ENCODE results near the gene ICAM3. TPM values are rescaled to one million over a fixed set of nuclear protein-coding genes. Genes with fewer than 3 reads are reported as not detected.

Gene ICAM3
- total RNA-seq, 4 donors from 2014 or later = 3.8 to 10.2 (median 5.1) TPM

DNA sequence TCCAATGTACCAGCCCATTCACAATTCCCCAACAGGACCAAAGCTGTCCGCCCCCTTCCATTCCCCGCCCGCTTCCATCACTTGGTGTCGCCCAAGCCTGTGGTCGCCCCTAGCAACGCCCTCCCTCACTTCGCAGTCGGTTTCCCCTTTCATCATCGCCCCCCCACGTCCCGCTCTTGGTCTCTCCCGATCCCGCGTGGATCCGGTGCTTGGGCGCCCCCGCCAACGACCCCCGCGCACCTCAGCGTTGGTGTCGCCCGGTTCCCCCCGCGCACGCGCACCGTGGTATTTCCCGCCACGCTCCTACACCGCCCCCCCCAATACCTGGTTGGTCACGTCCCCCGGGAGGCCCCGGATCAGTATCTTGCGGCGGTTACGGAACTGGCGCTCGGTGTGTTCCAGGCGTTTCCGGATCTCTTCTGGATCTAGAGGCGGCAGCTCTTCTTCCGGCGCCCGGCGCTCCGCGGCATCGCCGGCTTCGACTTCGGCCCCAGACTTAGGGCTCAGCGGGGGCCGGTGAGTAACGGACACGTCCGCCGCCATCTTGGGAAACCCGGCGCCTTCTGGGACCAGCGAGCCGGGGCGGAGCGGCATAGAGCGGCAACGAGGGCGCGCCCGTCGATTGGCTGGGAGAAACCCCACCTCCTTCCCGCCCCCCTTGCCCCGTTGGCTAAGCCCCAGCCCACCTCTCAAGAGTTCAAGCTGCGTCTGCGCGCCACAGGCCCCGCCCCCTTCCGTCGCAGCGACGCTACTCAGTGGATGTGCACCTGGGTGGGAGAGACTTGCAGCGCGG is 6.3 kb downstream of the ICAM3 start, which contains the start of gene RAVER1:
TSS of gene RAVER1 (minus strand) at position 565 of the 793 bp plus-strand sequence. CDS start at position 543, 22 bp downstream.
- peak; percentile 97 to 99 for DNase-seq (ENCODE audit: low spot score in 2 of 2)

DNA sequence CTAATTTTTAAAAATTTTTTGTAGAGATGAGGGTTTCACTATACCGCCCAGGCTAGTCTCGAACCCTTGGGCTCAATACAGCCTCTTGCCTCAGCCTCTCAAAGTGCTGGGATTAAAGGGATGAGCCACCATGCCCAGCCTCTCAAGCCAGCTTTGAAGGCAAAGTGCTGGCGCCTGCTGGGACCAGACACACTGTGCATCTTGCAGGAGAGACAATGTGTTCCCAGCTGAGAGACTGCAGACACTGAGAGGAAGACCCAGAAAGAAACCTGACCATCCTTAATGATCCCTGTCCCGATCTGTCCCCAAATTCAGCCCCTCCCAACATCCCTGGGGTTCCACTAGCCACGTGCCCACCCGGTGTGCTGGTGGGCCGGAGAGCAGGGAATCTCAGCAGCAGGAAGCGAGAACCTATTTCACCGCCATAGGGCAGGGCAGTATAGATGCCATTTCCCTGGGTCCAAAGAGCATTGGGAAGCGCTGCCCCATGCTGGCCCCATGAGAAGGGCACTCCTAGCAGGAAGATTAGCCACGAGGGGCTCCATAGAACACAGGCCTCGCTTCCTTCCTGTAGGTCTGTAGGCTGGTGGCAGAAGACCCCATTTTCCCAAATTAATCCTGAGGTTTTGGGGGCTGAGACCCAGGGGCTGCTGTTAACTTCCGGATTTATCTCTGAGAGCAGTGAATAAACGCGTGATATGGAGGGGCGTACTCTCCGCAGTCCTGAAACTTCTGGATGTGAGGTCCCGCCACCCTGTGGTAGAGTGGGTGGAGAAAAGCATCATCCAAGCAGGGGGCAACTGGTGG is 7.1 kb downstream of the ICAM3 start:
- 37 to 38% methylated on average over 16 to 18 of the region's 18 CpGs for WGBS, 2 donors
- TF ChIP-seq, protein P1, sequence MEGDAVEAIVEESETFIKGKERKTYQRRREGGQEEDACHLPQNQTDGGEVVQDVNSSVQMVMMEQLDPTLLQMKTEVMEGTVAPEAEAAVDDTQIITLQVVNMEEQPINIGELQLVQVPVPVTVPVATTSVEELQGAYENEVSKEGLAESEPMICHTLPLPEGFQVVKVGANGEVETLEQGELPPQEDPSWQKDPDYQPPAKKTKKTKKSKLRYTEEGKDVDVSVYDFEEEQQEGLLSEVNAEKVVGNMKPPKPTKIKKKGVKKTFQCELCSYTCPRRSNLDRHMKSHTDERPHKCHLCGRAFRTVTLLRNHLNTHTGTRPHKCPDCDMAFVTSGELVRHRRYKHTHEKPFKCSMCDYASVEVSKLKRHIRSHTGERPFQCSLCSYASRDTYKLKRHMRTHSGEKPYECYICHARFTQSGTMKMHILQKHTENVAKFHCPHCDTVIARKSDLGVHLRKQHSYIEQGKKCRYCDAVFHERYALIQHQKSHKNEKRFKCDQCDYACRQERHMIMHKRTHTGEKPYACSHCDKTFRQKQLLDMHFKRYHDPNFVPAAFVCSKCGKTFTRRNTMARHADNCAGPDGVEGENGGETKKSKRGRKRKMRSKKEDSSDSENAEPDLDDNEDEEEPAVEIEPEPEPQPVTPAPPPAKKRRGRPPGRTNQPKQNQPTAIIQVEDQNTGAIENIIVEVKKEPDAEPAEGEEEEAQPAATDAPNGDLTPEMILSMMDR (IDR thresholded peaks at IDR 0.05) = no peak
- TF ChIP-seq POLR2A (IDR thresholded peaks at IDR 0.05) = no peak
- intact Hi-C loops (cut with DNase I; ENCODE audit: low total_unique reads) = loop anchor here (5.0 kb wide), 1 partner anchor 1885 kb away; no protein-coding TSS in a partner anchor
- no peak for DNase-seq (ENCODE audit: low spot score in 2 of 2)
- H3K4me3 ChIP-seq (ENCODE audit: low read depth, poor library complexity, severe bottlenecking) = peak overlapping the region; percentile 65

More for the DNA sequence above, 6.3 kb downstream of the ICAM3 start, which contains the start of gene RAVER1:
- TF ChIP-seq POLR2A (IDR thresholded peaks at IDR 0.05) = no peak
- TF ChIP-seq, protein P1 (IDR thresholded peaks at IDR 0.05) = no peak
- WGBS, 2 donors = 1% methylated on average over 30 to 74 of the region's 82 CpGs
- intact Hi-C loops (cut with DNase I; ENCODE audit: low total_unique reads) = loop anchor here (5.0 kb wide), 1 partner anchor 1886 kb away; no protein-coding TSS in a partner anchor
- H3K4me3 ChIP-seq (ENCODE audit: low read depth, poor library complexity, severe bottlenecking) = peak within 1 kb of the TSS; percentile 65

DNA sequence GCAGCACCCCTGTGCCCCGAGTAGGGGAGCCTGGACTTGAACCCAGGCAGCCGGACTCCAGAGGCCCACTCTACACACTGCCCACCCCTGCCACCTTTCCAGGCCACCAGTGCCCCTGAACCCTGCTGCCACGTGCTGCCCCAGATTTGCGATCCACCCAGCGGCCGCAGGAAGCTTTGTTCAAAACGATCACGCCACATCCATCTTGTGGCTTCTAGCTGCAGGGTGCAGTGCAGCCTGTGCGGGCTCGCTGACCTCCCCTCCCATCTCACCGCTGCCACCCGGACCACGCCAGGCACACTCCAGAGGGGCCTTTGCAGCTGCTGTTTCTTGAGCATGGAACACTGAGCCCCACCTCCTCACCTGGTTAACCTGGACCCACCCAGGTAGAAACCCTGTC is 9.9 kb downstream of the ICAM3 start:
- intact Hi-C loops (cut with DNase I; ENCODE audit: low total_unique reads) = no loop called here
- WGBS, 2 donors = 92 to 95% methylated on average over 13 of the region's 13 CpGs
- DNase-seq (ENCODE audit: low spot score in 2 of 2) = no peak
- no peak overlapping the region for H3K4me3 ChIP-seq (ENCODE audit: low read depth, poor library complexity, severe bottlenecking)
- TF ChIP-seq, protein P1 (IDR thresholded peaks at IDR 0.05) = no peak
- TF ChIP-seq POLR2A (IDR thresholded peaks at IDR 0.05) = no peak

DNA sequence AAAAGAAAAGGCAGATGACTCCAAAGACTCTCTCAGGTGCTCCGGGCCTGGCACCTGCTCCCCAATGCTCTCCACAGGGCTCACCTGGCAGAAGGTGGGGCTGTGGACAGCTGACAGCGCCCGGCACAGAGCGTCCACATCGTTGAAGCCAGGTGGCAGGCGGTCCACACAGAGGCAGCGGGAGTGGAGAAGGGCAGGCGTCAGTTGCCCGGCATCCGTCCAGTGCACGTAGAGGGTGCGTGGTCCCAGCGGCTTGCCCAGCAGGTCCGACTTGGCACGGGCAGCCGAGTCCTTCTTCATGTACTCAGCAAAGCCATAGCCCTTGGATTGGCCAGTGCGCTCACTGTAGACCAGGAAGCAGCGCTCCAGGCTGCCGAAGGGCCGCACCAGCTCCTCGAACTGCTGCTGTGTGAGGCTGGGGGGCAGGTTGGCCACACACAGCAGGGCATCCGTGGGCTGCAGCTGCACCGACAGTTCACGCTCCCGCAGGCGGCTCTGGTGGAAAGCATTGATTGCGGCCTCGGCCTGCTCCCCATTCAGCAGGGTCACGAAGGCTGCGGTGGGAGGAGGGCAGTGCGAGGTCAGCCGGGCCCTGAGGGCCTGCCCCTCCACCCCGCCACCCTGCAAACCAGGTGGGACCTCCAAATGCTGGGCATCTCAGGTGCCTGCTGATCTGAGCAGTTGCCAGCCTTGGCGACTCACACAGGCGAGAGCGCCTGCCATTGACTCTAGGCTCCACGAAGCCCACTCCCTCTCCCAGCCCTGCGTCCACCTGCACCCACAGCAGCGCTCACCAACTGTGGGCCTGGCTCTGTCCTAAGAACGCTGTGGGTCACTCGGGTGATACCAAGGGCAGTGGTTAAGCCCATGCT is 10.6 kb downstream of the ICAM3 start:
- TF ChIP-seq, protein P1 (IDR thresholded peaks at IDR 0.05) = no peak
- no peak for TF ChIP-seq POLR2A (IDR thresholded peaks at IDR 0.05)
- H3K4me3 ChIP-seq (ENCODE audit: low read depth, poor library complexity, severe bottlenecking) = no peak overlapping the region
- WGBS, 2 donors = 95 to 98% methylated on average over 28 to 41 of the region's 41 CpGs
- intact Hi-C loops (cut with DNase I; ENCODE audit: low total_unique reads) = no loop called here
- no peak for DNase-seq (ENCODE audit: low spot score in 2 of 2)

DNA sequence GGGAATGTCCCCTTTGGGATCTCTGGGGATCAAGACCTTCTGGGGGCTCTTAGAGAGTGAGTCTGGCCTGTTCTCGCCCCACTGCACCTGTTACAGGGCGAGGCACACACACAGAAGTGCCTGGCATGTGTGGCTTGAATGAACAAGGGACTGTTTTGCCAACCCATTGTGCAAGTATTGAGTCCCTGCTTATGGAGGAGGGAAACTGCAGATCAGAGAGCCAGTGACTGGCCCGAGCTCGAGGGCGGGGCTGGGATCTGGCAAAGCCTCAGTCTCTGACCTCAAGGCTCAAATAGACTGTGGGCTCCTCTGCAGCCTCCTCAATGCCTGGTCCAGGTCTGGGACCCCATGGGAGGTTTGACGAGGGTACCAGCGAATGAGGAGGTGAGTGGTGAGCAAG is 11.6 kb downstream of the ICAM3 start:
- no peak overlapping the region for H3K4me3 ChIP-seq (ENCODE audit: low read depth, poor library complexity, severe bottlenecking)
- intact Hi-C loops (cut with DNase I; ENCODE audit: low total_unique reads) = no loop called here
- 89 to 99% methylated on average over 7 of the region's 7 CpGs for WGBS, 2 donors
- TF ChIP-seq, protein P1 (IDR thresholded peaks at IDR 0.05) = no peak
- TF ChIP-seq POLR2A (IDR thresholded peaks at IDR 0.05) = no peak
- no peak for DNase-seq (ENCODE audit: low spot score in 2 of 2)
